ACC112 (cell line): ENCODE results near the gene RFX8.
"Not testable (repeated sequence)": the region's sequence is repeated elsewhere in the genome, so short reads cannot be mapped to it uniquely, and the experiment has no call there.

Experiments used
- H2AFZ ChIP-seq: fragments of 200-600 bp; sonication (generic); one replicate; pipeline ENCODE4 v1.6.0; 2017; ENCODE audit warnings: antibody characterized with exemption, low read length; ENCODE audit not compliant: unreplicated experiment
- H3K27ac ChIP-seq: fragments of 200-600 bp; sonication (generic); 2 replicates; pipeline ENCODE4 v1.5.1; 2014; ENCODE audit warnings: low read depth, mild to moderate bottlenecking, antibody characterized with exemption, low read length, moderate library complexity
- H3K27me3 ChIP-seq: fragments of 200-600 bp; sonication (generic); 2 replicates; pipeline ENCODE4 v1.6.1; 2014; ENCODE audit warnings: mild to moderate bottlenecking, antibody characterized with exemption, low read length, moderate library complexity, mixed read lengths; ENCODE audit not compliant: insufficient read depth
- H3K36me3 ChIP-seq: fragments of 200-600 bp; sonication (generic); 2 replicates; pipeline ENCODE4 v1.6.1; 2016; ENCODE audit warnings: mild to moderate bottlenecking, antibody characterized with exemption, low read length, moderate library complexity, mixed read lengths; ENCODE audit not compliant: insufficient read depth
- H3K4me1 ChIP-seq: fragments of 200-600 bp; sonication (generic); one replicate; pipeline ENCODE4 v1.6.1; 2016; ENCODE audit warnings: low read length, mixed read lengths; ENCODE audit not compliant: insufficient read depth, unreplicated experiment, control insufficient read depth
- H3K4me3 ChIP-seq: fragments of 200-600 bp; sonication (generic); 2 replicates; pipeline ENCODE4 v1.5.1; 2014; ENCODE audit warnings: mild to moderate bottlenecking, low read depth, low read length
- H3K79me2 ChIP-seq: fragments of 200-600 bp; sonication (generic); one replicate; pipeline ENCODE4 v1.6.0; 2016; ENCODE audit warnings: low read length; ENCODE audit not compliant: control insufficient read depth, unreplicated experiment, insufficient read depth

Gene RFX8

GRCh38 chr2:101354420-101355311, 120.2 kb downstream of the RFX8 start:
- Histone ChIP-seq H2AFZ (no peak overlapping the region), H3K4me3 (no peak overlapping the region), H3K27me3 (no peaks in the 10 kb centered on the region), H3K4me1 (peaks cover 15% of the 10 kb centered on the region), H3K36me3 (no peaks in the 10 kb centered on the region), H3K79me2 (no peaks in the 10 kb centered on the region), H3K27ac (no peak overlapping the region)

DNA sequence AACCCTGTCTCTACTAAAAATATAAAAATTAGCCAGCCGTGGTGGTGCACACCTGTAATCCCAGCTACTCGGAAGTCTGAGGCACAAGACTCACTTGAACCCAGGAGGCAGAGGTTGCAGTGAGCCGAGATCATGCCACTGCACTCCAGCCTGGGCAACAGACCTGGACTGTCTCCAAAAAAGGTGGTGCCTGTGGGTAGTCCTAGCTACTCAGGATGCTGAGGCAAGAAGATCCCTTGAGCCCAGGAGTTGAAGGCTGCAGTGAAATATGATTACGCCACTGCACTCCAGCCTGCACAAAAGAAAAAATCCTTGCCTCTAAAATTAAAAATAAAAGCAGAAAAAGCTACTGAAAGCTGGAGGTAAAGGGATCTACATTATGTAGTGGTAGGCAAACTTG, 122.3 kb downstream of the RFX8 start:
- not testable (repeated sequence) for H3K27ac ChIP-seq
- peaks cover 15% of the 10 kb centered on the region for H3K4me1 ChIP-seq

GRCh38 chr2:101351207-101351606, 123.7 kb downstream of the RFX8 start:
- no peak overlapping the region for H2AFZ ChIP-seq
- H3K36me3 ChIP-seq: no peaks in the 10 kb centered on the region
- no peaks in the 10 kb centered on the region for H3K27me3 ChIP-seq
- no peak overlapping the region for H3K4me3 ChIP-seq
- H3K27ac ChIP-seq: no peak overlapping the region
- H3K4me1 ChIP-seq: peaks cover 3% of the 10 kb centered on the region
- H3K79me2 ChIP-seq: no peaks in the 10 kb centered on the region

More for the DNA sequence above, 122.3 kb downstream of the RFX8 start:
- H3K27me3 ChIP-seq, H3K79me2 ChIP-seq, H3K4me3 ChIP-seq, H3K36me3 ChIP-seq, H2AFZ ChIP-seq: not testable (repeated sequence)

- H3K4me3 ChIP-seq: no peak overlapping the region
- no peaks in the 10 kb centered on the region for H3K79me2 ChIP-seq
- no peaks in the 10 kb centered on the region for H3K36me3 ChIP-seq
- no peaks in the 10 kb centered on the region for H3K27me3 ChIP-seq
- H2AFZ ChIP-seq: no peak overlapping the region
- H3K27ac ChIP-seq: no peak overlapping the region
- no peaks in the 10 kb centered on the region for H3K4me1 ChIP-seq
Measured at GRCh38 chr2:101349893-101350662, 124.8 kb downstream of the RFX8 start.

- H3K27me3 ChIP-seq: no peaks in the 10 kb centered on the region
- H3K27ac ChIP-seq: no peak overlapping the region
- no peak overlapping the region for H2AFZ ChIP-seq
- H3K79me2 ChIP-seq: no peaks in the 10 kb centered on the region
- H3K4me3 ChIP-seq: no peak overlapping the region
- H3K4me1 ChIP-seq: no peaks in the 10 kb centered on the region
- H3K36me3 ChIP-seq: no peaks in the 10 kb centered on the region
Measured at GRCh38 chr2:101348883-101349282, 126.0 kb downstream of the RFX8 start.
